H1 (cell line): ENCODE measurements around the gene SMYD4. TPM values are rescaled to one million over a fixed set of nuclear protein-coding genes. Genes with fewer than 3 reads are reported as not detected.
A peak's percentile ranks its signal among the peaks of the same experiment; 100 is the strongest.

Experiments
- CTCF ChIA-PET: fragments of 300-600 bp; sonication (Branson Sonifier 250); formaldehyde crosslinking; loops from one replicate; lab custom pipeline; 2021; ENCODE audit not compliant: partially characterized antibody; lab: Charles Lee
- POLR2A ChIA-PET: fragments of 300-600 bp; sonication (Branson Sonifier 250); formaldehyde crosslinking; loops from one replicate; lab custom pipeline; 2021; ENCODE audit warnings: inconsistent platforms; ENCODE audit not compliant: partially characterized antibody; lab: Charles Lee
- DNase-seq, 2 experiments: peaks; one replicate each; pipeline versions ENCODE4 v3.0.0 to v3.0.0-alpha.2; 2010 to 2022; ENCODE audit warnings: low spot score in 2 of 2, low read depth in 1 of 2, mixed read lengths in 1 of 2
- FAIRE-seq: peaks from 2 replicates; lab custom pipeline; 2011; peaks lifted over from hg19 to GRCh38; lab: Jason Lieb, UNC
- H2AFZ ChIP-seq: 2 replicates; pipeline ENCODE4 v1.8.1; 2012; ENCODE audit warnings: low read length, inconsistent platforms
- H2AK5ac ChIP-seq: 2 replicates; pipeline ENCODE4 v1.6.1; 2013; ENCODE audit warnings: low read depth, low read length
- H2BK120ac ChIP-seq: replicated peaks from 2 replicates; pipeline ENCODE3; 2013; ENCODE audit warnings: low read depth, low read length, inconsistent platforms
- H2BK12ac ChIP-seq: 2 replicates; pipeline ENCODE4 v1.6.1; 2013; ENCODE audit warnings: low read depth, low read length
- H2BK15ac ChIP-seq: 2 replicates; pipeline ENCODE4 v1.6.1; 2013; ENCODE audit warnings: low read length
- H2BK20ac ChIP-seq: 2 replicates; pipeline ENCODE4 v1.6.1; 2013; ENCODE audit warnings: low read length
- H2BK5ac ChIP-seq: 2 replicates; pipeline ENCODE4 v1.6.1; 2013; ENCODE audit warnings: low read depth, low read length
- H3K14ac ChIP-seq: 2 replicates; pipeline ENCODE4 v1.6.1; 2013; ENCODE audit warnings: inconsistent platforms; ENCODE audit not compliant: insufficient read length
- H3K18ac ChIP-seq: 2 replicates; pipeline ENCODE4 v1.6.1; 2013; ENCODE audit warnings: low read length; ENCODE audit errors: extremely low read depth
- H3K23ac ChIP-seq: 2 replicates; pipeline ENCODE4 v1.6.1; 2013; ENCODE audit warnings: inconsistent platforms; ENCODE audit not compliant: insufficient read length
- H3K23me2 ChIP-seq: 2 replicates; pipeline ENCODE4 v1.6.1; 2013; ENCODE audit warnings: low read depth, low read length
- H3K27ac ChIP-seq: 2 replicates; pipeline ENCODE4 v1.6.1; 2011; ENCODE audit warnings: low read depth, low read length, inconsistent platforms
- H3K27me3 ChIP-seq, 4 experiments: replicated peaks in 1 of 4; 1 replicate in 1 of 4; 2 replicates in 3 of 4; pipeline versions ENCODE4 v1.6.1 to v1.8.1; 2011 to 2013; ENCODE audit warnings: low read length in 3 of 4, mild to moderate bottlenecking in 3 of 4, inconsistent platforms in 2 of 4, mixed read lengths in 2 of 4, moderate library complexity in 1 of 4; ENCODE audit not compliant: control insufficient read depth in 3 of 4, insufficient read depth in 3 of 4; ENCODE audit errors: extremely low read depth in 1 of 4
- H3K36me3 ChIP-seq, 4 experiments: 2 replicates each; pipeline versions ENCODE4 v1.6.1 to v1.8.1; 2011 to 2013; ENCODE audit warnings: mild to moderate bottlenecking in 4 of 4, low read length in 3 of 4, moderate library complexity in 2 of 4, control low read depth in 1 of 4, inconsistent platforms in 1 of 4; ENCODE audit not compliant: insufficient read depth in 4 of 4, control insufficient read depth in 2 of 4
- H3K4ac ChIP-seq: replicated peaks from 2 replicates; pipeline ENCODE3; 2013; ENCODE audit warnings: low read length, low read depth, mixed read lengths, inconsistent platforms; ENCODE audit not compliant: insufficient read length
- H3K4me1 ChIP-seq, 4 experiments: replicated peaks in 1 of 4; 1 replicate in 1 of 4; 2 replicates in 3 of 4; pipeline versions ENCODE4 v1.6.1 to v1.8.1; 2011 to 2013; ENCODE audit warnings: low read length in 3 of 4, inconsistent platforms in 2 of 4, mixed read lengths in 1 of 4; ENCODE audit not compliant: insufficient read depth in 4 of 4, control insufficient read depth in 3 of 4
- H3K4me2 ChIP-seq, 2 experiments: 2 replicates each; pipeline versions ENCODE4 v1.6.1 to v1.8.1; 2011 to 2013; ENCODE audit warnings: low read depth in 2 of 2, low read length in 2 of 2, control low read depth in 1 of 2, inconsistent platforms in 1 of 2, mild to moderate bottlenecking in 1 of 2; ENCODE audit not compliant: insufficient read depth in 1 of 2
- H3K4me3 ChIP-seq, 4 experiments: fragments of 200-600, 300-600 bp in 1 of 4; sonication (generic), shearing (Covaris generic), sonication (Bioruptor Twin) in 1 of 4; 2 replicates each; pipeline versions ENCODE4 v1.5.1 to v1.8.1; 2011 to 2016; ENCODE audit warnings: low read length in 4 of 4, low read depth in 3 of 4, control low read depth in 2 of 4, inconsistent platforms in 2 of 4, mild to moderate bottlenecking in 2 of 4, mixed read lengths in 1 of 4, moderate library complexity in 1 of 4; ENCODE audit not compliant: insufficient read depth in 2 of 4; ENCODE audit errors: extremely low read depth in 1 of 4
- H3K56ac ChIP-seq: replicated peaks from 2 replicates; pipeline ENCODE3; 2013; ENCODE audit warnings: low read depth, mild to moderate bottlenecking, mixed read lengths, low read length, inconsistent platforms; ENCODE audit not compliant: insufficient read length
- H3K79me1 ChIP-seq: 2 replicates; pipeline ENCODE4 v1.6.1; 2013; ENCODE audit warnings: low read depth, low read length, control low read depth
- H3K79me2 ChIP-seq, 2 experiments: 2 replicates each; pipeline versions ENCODE4 v1.6.1 to v1.8.1; 2012 to 2013; ENCODE audit warnings: low read length in 2 of 2, mild to moderate bottlenecking in 2 of 2, inconsistent platforms in 1 of 2; ENCODE audit not compliant: insufficient read depth in 2 of 2, control insufficient read depth in 1 of 2
- H3K9ac ChIP-seq, 4 experiments: replicated peaks in 1 of 4; 1 replicate in 1 of 4; 2 replicates in 3 of 4; pipeline versions ENCODE4 v1.6.1 to v1.8.1; 2011 to 2013; ENCODE audit warnings: low read depth in 3 of 4, low read length in 3 of 4, control low read depth in 2 of 4, mild to moderate bottlenecking in 2 of 4, moderate library complexity in 2 of 4, inconsistent platforms in 1 of 4; ENCODE audit errors: extremely low read depth in 1 of 4
- H3K9me3 ChIP-seq, 2 experiments: 2 replicates each; pipeline versions ENCODE4 v1.6.1 to v1.8.1; 2012 to 2013; ENCODE audit warnings: mild to moderate bottlenecking in 2 of 2, moderate library complexity in 2 of 2, control low read depth in 1 of 2, inconsistent platforms in 1 of 2, low read depth in 1 of 2, low read length in 1 of 2, mixed read lengths in 1 of 2; ENCODE audit not compliant: insufficient read depth in 2 of 2
- H4K20me1 ChIP-seq, 2 experiments: replicated peaks in 1 of 2; 2 replicates each; pipeline versions ENCODE3 to v1.8.1; 2011 to 2013; ENCODE audit warnings: inconsistent platforms in 2 of 2, low read length in 2 of 2, mild to moderate bottlenecking in 1 of 2; ENCODE audit not compliant: insufficient read depth in 2 of 2, control insufficient read depth in 1 of 2
- H4K5ac ChIP-seq: 2 replicates; pipeline ENCODE4 v1.6.1; 2013; ENCODE audit warnings: low read length, low read depth, mixed read lengths, inconsistent platforms; ENCODE audit not compliant: insufficient read length
- H4K8ac ChIP-seq: 2 replicates; pipeline ENCODE4 v1.8.0; 2013; ENCODE audit warnings: mild to moderate bottlenecking, moderate library complexity, low read length, inconsistent platforms; ENCODE audit not compliant: insufficient read depth; ENCODE audit errors: extremely low read depth
- H4K91ac ChIP-seq: replicated peaks from 2 replicates; pipeline ENCODE3; 2013; ENCODE audit warnings: low read length, mixed read lengths, inconsistent platforms; ENCODE audit not compliant: insufficient read length
- BCL11A ChIP-seq, 2 experiments: IDR thresholded peaks; one replicate each; pipeline ENCODE4 v1.6.1; 2011; ENCODE audit warnings: low read depth in 2 of 2, low read length in 2 of 2, mild to moderate bottlenecking in 2 of 2
- CBX5 ChIP-seq: fragments of 300-800, 300-1000 bp; sonication (generic); IDR thresholded peaks from 2 replicates; pipeline ENCODE4 v1.7.1; 2016; ENCODE audit warnings: antibody characterized with exemption, low read length, low read depth
- CHD1 ChIP-seq: IDR thresholded peaks from 2 replicates; pipeline ENCODE4 v1.6.1; 2012; ENCODE audit warnings: low read depth, low read length, improper control_type of control experiment
- EP300 ChIP-seq, 2 experiments: IDR thresholded peaks; 1 replicate in 1 of 2; 2 replicates in 1 of 2; pipeline ENCODE4 v1.6.1; 2011 to 2012; ENCODE audit warnings: low read depth in 2 of 2, low read length in 2 of 2, mild to moderate bottlenecking in 2 of 2, borderline replicate concordance in 1 of 2, inconsistent platforms in 1 of 2, moderate library complexity in 1 of 2
- FOSL1 ChIP-seq: IDR thresholded peaks from 2 replicates; pipeline ENCODE4 v1.6.1; 2011; ENCODE audit warnings: mild to moderate bottlenecking, low read depth, low read length, moderate library complexity; ENCODE audit not compliant: insufficient read depth
- POLR2A ChIP-seq, 2 experiments: IDR thresholded peaks; 1 replicate in 1 of 2; 2 replicates in 1 of 2; pipeline ENCODE4 v1.6.1; 2011; ENCODE audit warnings: low read depth in 2 of 2, low read length in 2 of 2, mild to moderate bottlenecking in 2 of 2; ENCODE audit errors: control extremely low read depth in 1 of 2
- RAD21 ChIP-seq, 2 experiments: IDR thresholded peaks in 1 of 2; conservative IDR thresholded peaks in 1 of 2; 2 replicates each; pipeline ENCODE4 v1.6.1; 2011; ENCODE audit warnings: low read depth in 2 of 2, low read length in 2 of 2, improper control_type of control experiment in 1 of 2, inconsistent platforms in 1 of 2, mild to moderate bottlenecking in 1 of 2, moderate library complexity in 1 of 2
- RBBP5 ChIP-seq: IDR thresholded peaks from 2 replicates; pipeline ENCODE4 v1.7.1; 2012; ENCODE audit warnings: low read depth, mild to moderate bottlenecking, inconsistent platforms, low read length, moderate library complexity, borderline replicate concordance
- RNF2 ChIP-seq: fragments of 200-900, 300-1000 bp; sonication (generic); IDR thresholded peaks from 2 replicates; pipeline ENCODE4 v1.7.1; 2016; ENCODE audit warnings: borderline replicate concordance, low read depth, mild to moderate bottlenecking, antibody characterized with exemption, low read length; ENCODE audit not compliant: poor library complexity, severe bottlenecking; ENCODE audit errors: missing control alignments
- SAP30 ChIP-seq: fragments of 300-600 bp; sonication (generic); IDR thresholded peaks from 2 replicates; pipeline ENCODE4 v1.7.1; 2012; ENCODE audit warnings: low read length, moderate library complexity, mild to moderate bottlenecking, inconsistent platforms; ENCODE audit not compliant: insufficient read depth, insufficient replicate concordance
- WGBS, 2 experiments: shearing (Covaris generic) in 1 of 2; methylation state at CpG; one replicate each; pipeline versions ENCODE4 v1.1.6 to v1.1.7; 2013 to 2015; ENCODE audit warnings: low lambda C conversion rate in 2 of 2, mixed read lengths in 2 of 2, inconsistent platforms in 1 of 2, low coverage in 1 of 2, missing lambda C conversion rate in 1 of 2; ENCODE audit not compliant: insufficient replicate concordance in 2 of 2, insufficient coverage in 1 of 2, insufficient read length in 1 of 2; ENCODE audit errors: extremely low coverage in 1 of 2, missing lambda C conversion rate in 1 of 2; 5-methylcytosine and 5-hydroxymethylcytosine counted together
- polyA plus RNA-seq, 7 experiments: library from polyadenylated mRNA; depleted of rRNA in 3 of 7; stranded (reverse) in 5 of 7; unstranded in 2 of 7; fragments of >200 nt in 5 of 7; fragments of 200-250 nt in 2 of 7; gene quantifications; 1 replicate in 5 of 7; 2 replicates in 1 of 7; 4 replicates in 1 of 7; pipeline versions ENCODE4 v1.2.1 to v1.2.3, GENCODE V29; 2011 to 2013; ENCODE audit warnings: missing spikeins in 2 of 7, mixed read lengths in 2 of 7
- total RNA-seq: library from RNA; stranded (reverse); fragmentation: NEBNext Ultra II Directional; extraction: Animal tissue kit (Norgen Biotek cat#: 25700); gene quantifications from 2 replicates; pipeline ENCODE4 v1.2.1, GENCODE V29; 2021

Gene SMYD4
- total and polyA plus RNA-seq, 2 of the 8 experiments (the other 6 are each of a cell fraction or from before 2014, with no cell fraction given): 10.5 to 23.4 TPM

GRCh38 chr17:1753767-1754429, 75.8 kb downstream of the SMYD4 start:
- H2BK5ac ChIP-seq: no peak overlapping the region
- H3K56ac ChIP-seq: no peak overlapping the region
- WGBS, 2 experiments: 90% methylated on average over 23 of the region's 23 CpGs; no CpG with 5 or more reads in 1 of the 2 experiments
- CTCF ChIA-PET: interaction anchor here (0.6 to 6.8 kb wide), 9 partner anchors 8 to 63 kb away, joined by 3 to 48 read pairs (median 10); partner anchors contain the start of genes SERPINF1 and WDR81
- no peak overlapping the region for H3K14ac ChIP-seq
- H2BK12ac ChIP-seq: peak overlapping the region; percentile 75; the same call in 1 of the 2 replicates
- no peak overlapping the region for H3K9ac ChIP-seq
- no peak overlapping the region for H4K5ac ChIP-seq
- H3K79me2 ChIP-seq: no peaks in the 10 kb centered on the region
- TF ChIP-seq CHD1 (no peak), FOSL1 (no peak), CBX5 (no peak), RBBP5 (no peak), RAD21 (IDR thresholded peaks at IDR 0.05 in 1 of 2, conservative IDR thresholded peaks at IDR 0.05 in 1 of 2; ENCODE audit: low read depth in 2 of 2, low read length in 2 of 2) (no peak), RNF2 (no peak), EP300 (IDR thresholded peaks at IDR 0.05; ENCODE audit: borderline replicate concordance in 1 of 2, low read depth in 2 of 2, low read length in 2 of 2) (no peak), POLR2A (IDR thresholded peaks at IDR 0.05; ENCODE audit: control extremely low read depth in 1 of 2, low read depth in 2 of 2, low read length in 2 of 2) (no peak), BCL11A (IDR thresholded peaks at IDR 0.05; ENCODE audit: low read depth in 2 of 2, low read length in 2 of 2) (no peak), SAP30 (no peak)
- TF ChIP-seq, all 59 proteins: peak for 0
- peak overlapping the region; percentile 40; the same call in 1 of the 2 replicates for H2BK15ac ChIP-seq
- H3K4me3 ChIP-seq: no peak overlapping the region
- H3K9me3 ChIP-seq: no peaks in the 10 kb centered on the region
- no peak overlapping the region for H3K23ac ChIP-seq
- peaks cover 0 to 16% (median 11%) of the 10 kb centered on the region in 4 experiments; a peak in 6 of 7 replicates for H3K4me1 ChIP-seq
- H4K8ac ChIP-seq: peak overlapping the region; percentile 90; the same call in 1 of the 2 replicates
- POLR2A ChIA-PET: interaction anchor here (0.6 to 5.2 kb wide), 8 partner anchors 8 to 213 kb away, joined by 3 to 30 read pairs (median 4); partner anchors contain the start of genes SERPINF1 and SERPINF2
- H3K27me3 ChIP-seq: no peaks in the 10 kb centered on the region
- H3K27ac ChIP-seq: no peak overlapping the region
- H2AFZ ChIP-seq: no peak overlapping the region
- no peak overlapping the region for H3K4me2 ChIP-seq
- no peak for DNase-seq
- H2BK20ac ChIP-seq: no peak overlapping the region
- no peak overlapping the region for H4K91ac ChIP-seq
- no peak overlapping the region for H3K4ac ChIP-seq
- no peak overlapping the region for H2BK120ac ChIP-seq
- H3K18ac ChIP-seq: peak overlapping the region; percentile 62
- no peaks in the 10 kb centered on the region for H3K36me3 ChIP-seq
- FAIRE-seq: no peak
- H3K23me2 ChIP-seq: no peaks in the 10 kb centered on the region
- no peaks in the 10 kb centered on the region for H4K20me1 ChIP-seq
- no peaks in the 10 kb centered on the region for H3K79me1 ChIP-seq
- H2AK5ac ChIP-seq: no peak overlapping the region
